Trophoblast cell (in vitro differentiated cells and primary cell): ENCODE results near the gene CFAP45.

Source experiments
- DNase-seq, 2 donors: peaks; one replicate each; pipeline ENCODE4 v3.0.0-alpha.2; 2016
- H2AFZ ChIP-seq: 2 replicates; pipeline ENCODE4 v1.6.1; 2013; ENCODE audit warnings: low read length, moderate library complexity, mild to moderate bottlenecking; ENCODE audit not compliant: insufficient read depth, poor library complexity
- H2AK5ac ChIP-seq: 2 replicates; pipeline ENCODE4 v1.6.1; 2013; ENCODE audit warnings: mild to moderate bottlenecking, low read length
- H2BK120ac ChIP-seq: 2 replicates; pipeline ENCODE4 v1.6.1; 2013; ENCODE audit warnings: low read length, mild to moderate bottlenecking, moderate library complexity; ENCODE audit not compliant: insufficient read depth, poor library complexity
- H2BK12ac ChIP-seq: 2 replicates; pipeline ENCODE4 v1.6.1; 2013; ENCODE audit warnings: mild to moderate bottlenecking, low read length, moderate library complexity
- H2BK5ac ChIP-seq: 2 replicates; pipeline ENCODE4 v1.6.1; 2013; ENCODE audit warnings: low read length, low read depth, moderate library complexity, mild to moderate bottlenecking; ENCODE audit not compliant: poor library complexity
- H3K14ac ChIP-seq: 2 replicates; pipeline ENCODE4 v1.6.1; 2013; ENCODE audit warnings: mild to moderate bottlenecking, low read length
- H3K18ac ChIP-seq: 2 replicates; pipeline ENCODE4 v1.6.1; 2013; ENCODE audit warnings: mild to moderate bottlenecking, low read length
- H3K23ac ChIP-seq: 2 replicates; pipeline ENCODE4 v1.6.1; 2013; ENCODE audit warnings: low read length
- H3K27ac ChIP-seq: 2 replicates; pipeline ENCODE4 v1.5.1; 2013; ENCODE audit warnings: low read depth, mild to moderate bottlenecking, inconsistent platforms, low read length, moderate library complexity
- H3K27me3 ChIP-seq: 2 replicates; pipeline ENCODE4 v1.6.1; 2013; ENCODE audit warnings: inconsistent platforms, mild to moderate bottlenecking, low read length, moderate library complexity; ENCODE audit not compliant: insufficient read depth
- H3K36me3 ChIP-seq, 2 experiments: 1 replicate in 1 of 2; 2 replicates in 1 of 2; pipeline ENCODE4 v1.6.1; 2013; ENCODE audit warnings: low read length in 2 of 2, mild to moderate bottlenecking in 2 of 2, moderate library complexity in 1 of 2; ENCODE audit not compliant: insufficient read depth in 2 of 2, control insufficient read depth in 1 of 2
- H3K4ac ChIP-seq: 2 replicates; pipeline ENCODE4 v1.6.1; 2013; ENCODE audit warnings: low read depth, mild to moderate bottlenecking, low read length, moderate library complexity
- H3K4me1 ChIP-seq, 2 experiments: 1 replicate in 1 of 2; 2 replicates in 1 of 2; pipeline ENCODE4 v1.6.1; 2013; ENCODE audit warnings: low read length in 2 of 2, mild to moderate bottlenecking in 2 of 2, moderate library complexity in 1 of 2; ENCODE audit not compliant: insufficient read depth in 2 of 2, control insufficient read depth in 1 of 2
- H3K4me2 ChIP-seq: 2 replicates; pipeline ENCODE4 v1.6.1; 2013; ENCODE audit warnings: inconsistent platforms, mild to moderate bottlenecking, low read length, moderate library complexity
- H3K4me3 ChIP-seq: 2 replicates; pipeline ENCODE4 v1.5.1; 2013; ENCODE audit warnings: mild to moderate bottlenecking, low read depth, low read length, inconsistent platforms
- H3K79me1 ChIP-seq: one replicate; pipeline ENCODE4 v1.6.1; 2013; ENCODE audit warnings: low read length
- H3K79me2 ChIP-seq: 2 replicates; pipeline ENCODE4 v1.6.1; 2013; ENCODE audit warnings: low read length, mild to moderate bottlenecking; ENCODE audit not compliant: control insufficient read depth, insufficient read depth, poor library complexity
- H3K9ac ChIP-seq: 2 replicates; pipeline ENCODE4 v1.6.1; 2013; ENCODE audit warnings: mild to moderate bottlenecking, low read length
- H3K9me3 ChIP-seq: 2 replicates; pipeline ENCODE4 v1.6.1; 2013; ENCODE audit warnings: low read depth, mild to moderate bottlenecking, control low read depth, inconsistent platforms, low read length; ENCODE audit not compliant: insufficient read depth
- H4K12ac ChIP-seq: 2 replicates; pipeline ENCODE4 v1.6.1; 2013; ENCODE audit warnings: low read depth, mild to moderate bottlenecking, low read length, moderate library complexity
- H4K8ac ChIP-seq: 2 replicates; pipeline ENCODE4 v1.6.1; 2013; ENCODE audit warnings: low read depth, mild to moderate bottlenecking, low read length, moderate library complexity
- H4K91ac ChIP-seq: one replicate; pipeline ENCODE4 v1.6.1; 2013; ENCODE audit warnings: low read depth, mild to moderate bottlenecking, low read length, moderate library complexity
- WGBS: extraction: QIAGEN DNeasy Blood & Tissue Kit; methylation state at CpG from one replicate; pipeline ENCODE4 v1.1.7; 2013; ENCODE audit warnings: missing lambda C conversion rate; ENCODE audit not compliant: insufficient read length, insufficient coverage; ENCODE audit errors: extremely low coverage; 5-methylcytosine and 5-hydroxymethylcytosine counted together

The CFAP45 gene

DNA sequence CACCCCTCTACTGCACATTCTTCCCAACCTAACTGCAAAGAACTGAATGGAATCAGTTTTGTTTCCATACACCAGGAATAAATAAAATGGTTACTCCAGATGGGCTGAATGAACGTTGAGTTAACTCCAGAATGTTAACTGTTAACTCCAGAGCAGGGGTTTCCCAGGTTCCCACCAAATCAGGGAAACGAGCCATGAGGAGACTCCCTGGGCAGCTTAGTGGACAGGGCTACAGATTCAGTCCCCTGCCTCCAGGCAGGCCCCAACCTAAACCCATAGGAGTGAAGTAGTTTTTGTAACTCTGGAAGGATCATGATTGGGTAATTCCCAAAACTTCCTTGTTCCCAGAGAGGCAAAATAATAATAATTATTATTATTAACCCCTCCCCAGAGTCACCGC, 51.6 kb downstream of the CFAP45 start:
- Histone ChIP-seq H3K4me3 (no peak overlapping the region), H2BK5ac (no peak overlapping the region), H2AK5ac (no peak overlapping the region), H3K18ac (no peak overlapping the region), H3K27ac (no peak overlapping the region), H3K4me1 (peaks cover 13 to 23% of the 10 kb centered on the region in 2 experiments), H2BK120ac (no peak overlapping the region), H3K36me3 (no peaks in the 10 kb centered on the region), H2AFZ (no peak overlapping the region), H3K9me3 (no peaks in the 10 kb centered on the region), H3K14ac (no peak overlapping the region), H2BK12ac (no peak overlapping the region), H4K12ac (no peak overlapping the region), H3K4me2 (no peak overlapping the region), H3K79me1 (peaks cover 5% of the 10 kb centered on the region), H4K8ac (no peak overlapping the region), H3K23ac (no peak overlapping the region), H3K9ac (no peak overlapping the region), H4K91ac (peak overlapping the region; percentile 53), H3K79me2 (no peaks in the 10 kb centered on the region), H3K27me3 (no peaks in the 10 kb centered on the region), H3K4ac (no peak overlapping the region)
- WGBS, result no CpG with 5 or more reads among the region's 3 CpGs
- DNase-seq, result no peak

DNA sequence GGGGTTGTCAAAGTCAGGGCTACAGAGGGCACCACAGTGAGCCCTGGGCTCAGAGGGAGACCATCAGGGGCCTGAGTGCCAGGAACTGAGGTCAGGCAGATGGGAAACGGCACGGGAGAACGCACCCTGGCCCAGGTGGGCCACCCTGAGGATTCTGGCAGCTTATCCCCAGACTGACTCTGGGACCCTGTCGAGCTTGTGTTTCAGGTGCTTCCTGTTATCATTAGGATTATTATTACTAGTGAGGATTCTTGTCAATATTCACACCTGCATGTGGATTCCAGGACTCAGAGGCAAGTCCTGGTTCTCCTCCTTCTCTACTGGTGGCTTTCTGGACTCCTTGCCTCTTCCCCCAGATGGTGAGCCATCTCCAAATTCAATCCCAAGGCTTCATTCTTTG, 52.7 kb downstream of the CFAP45 start:
- Histone ChIP-seq H3K4me3 (no peak overlapping the region), H3K79me2 (no peaks in the 10 kb centered on the region), H3K27ac (no peak overlapping the region), H3K23ac (no peak overlapping the region), H3K79me1 (peaks cover 5% of the 10 kb centered on the region), H3K4me1 (peaks cover 13 to 23% of the 10 kb centered on the region in 2 experiments), H4K8ac (no peak overlapping the region), H2BK5ac (no peak overlapping the region), H3K27me3 (no peaks in the 10 kb centered on the region), H3K14ac (no peak overlapping the region), H3K9me3 (no peaks in the 10 kb centered on the region), H3K18ac (no peak overlapping the region), H2AFZ (no peak overlapping the region), H3K9ac (no peak overlapping the region), H2BK12ac (peak overlapping the region; percentile 42), H3K4ac (peak overlapping the region; percentile 30), H3K36me3 (no peaks in the 10 kb centered on the region), H4K91ac (peak overlapping the region; percentile 40), H2AK5ac (peak overlapping the region; percentile 65), H3K4me2 (no peak overlapping the region), H2BK120ac (peak overlapping the region; percentile 49), H4K12ac (no peak overlapping the region)
- WGBS, result no CpG with 5 or more reads among the region's 4 CpGs
- peak; percentile 70 to 83 for DNase-seq

- Histone ChIP-seq H3K9ac (no peak overlapping the region), H4K8ac (no peak overlapping the region), H3K9me3 (no peaks in the 10 kb centered on the region), H3K14ac (no peak overlapping the region), H3K18ac (no peak overlapping the region), H4K12ac (no peak overlapping the region), H3K4me1 (peaks cover 13 to 23% of the 10 kb centered on the region in 2 experiments), H2BK5ac (no peak overlapping the region), H3K4ac (no peak overlapping the region), H3K79me2 (no peaks in the 10 kb centered on the region), H3K4me3 (no peak overlapping the region), H3K4me2 (no peak overlapping the region), H3K27ac (peak overlapping the region; percentile 36), H2AFZ (no peak overlapping the region), H3K23ac (no peak overlapping the region), H2BK12ac (peak overlapping the region; percentile 44), H3K27me3 (no peaks in the 10 kb centered on the region), H3K79me1 (peaks cover 5% of the 10 kb centered on the region), H2BK120ac (peak overlapping the region; percentile 31), H4K91ac (no peak overlapping the region), H3K36me3 (no peaks in the 10 kb centered on the region), H2AK5ac (no peak overlapping the region)
- peak; percentile 92 to 95 for DNase-seq
- no CpG with 5 or more reads among the region's 13 CpGs for WGBS
These were observed 54.0 kb downstream of the CFAP45 start for GRCh38 chr1:159845751-159846629.

DNA sequence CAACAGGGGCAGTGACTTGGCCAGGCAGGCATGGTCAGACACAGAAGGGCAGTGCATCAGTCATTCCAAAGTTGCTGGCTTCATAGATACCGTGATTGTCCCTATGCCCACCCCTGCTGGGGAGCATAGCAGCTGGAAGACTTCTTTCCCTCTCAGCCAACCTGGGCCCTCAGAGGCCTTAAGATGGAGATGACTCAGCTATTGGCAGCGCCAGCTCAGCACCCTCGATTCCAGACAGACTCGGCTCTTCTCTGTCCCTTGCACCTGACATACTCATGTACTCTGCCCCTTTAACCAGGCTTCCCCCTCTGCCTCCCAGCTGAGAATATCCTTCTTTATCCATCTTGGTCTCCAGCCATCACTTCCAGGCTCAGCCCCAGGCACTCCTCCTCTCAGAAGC, 56.5 kb downstream of the CFAP45 start:
- H3K9me3 ChIP-seq, result no peaks in the 10 kb centered on the region
- H4K91ac ChIP-seq, result no peak overlapping the region
- H3K4me2 ChIP-seq, result no peak overlapping the region
- H3K79me2 ChIP-seq, result no peaks in the 10 kb centered on the region
- H3K4ac ChIP-seq, result no peak overlapping the region
- no peak overlapping the region for H4K12ac ChIP-seq
- no peak overlapping the region for H2AFZ ChIP-seq
- H3K9ac ChIP-seq, result no peak overlapping the region
- H3K23ac ChIP-seq, result no peak overlapping the region
- H3K18ac ChIP-seq, result no peak overlapping the region
- no CpG with 5 or more reads among the region's 4 CpGs for WGBS
- no peak overlapping the region for H2BK120ac ChIP-seq
- H4K8ac ChIP-seq, result no peak overlapping the region
- H2AK5ac ChIP-seq, result no peak overlapping the region
- no peak overlapping the region for H3K4me3 ChIP-seq
- peaks cover 5% of the 10 kb centered on the region for H3K79me1 ChIP-seq
- H3K14ac ChIP-seq, result no peak overlapping the region
- H3K27me3 ChIP-seq, result no peaks in the 10 kb centered on the region
- H3K27ac ChIP-seq, result no peak overlapping the region
- no peaks in the 10 kb centered on the region for H3K36me3 ChIP-seq
- no peak overlapping the region for H2BK12ac ChIP-seq
- no peak overlapping the region for H2BK5ac ChIP-seq
- peaks cover 13 to 23% of the 10 kb centered on the region in 2 experiments for H3K4me1 ChIP-seq
- DNase-seq, result no peak
